Dermis blood vessel endothelial cell (primary cell): Measurements from ENCODE around the gene DNMT3A. TPM values are rescaled to one million over a fixed set of nuclear protein-coding genes. Genes with fewer than 3 reads are reported as not detected.
A peak's percentile ranks its signal among the peaks of the same experiment; 100 is the strongest.
"Not testable (repeated sequence)": the region's sequence is repeated elsewhere in the genome, so short reads cannot be mapped to it uniquely, and the experiment has no call there.

Experiments
- DNase-seq: peaks from one replicate; pipeline ENCODE4 v3.0.0; 2010
- total RNA-seq: library from RNA; depleted of rRNA; stranded (reverse); fragments of >200 nt; gene quantifications from 2 replicates; pipeline ENCODE4 v1.2.3, GENCODE V29; 2014

DNMT3A gene
- total RNA-seq, 1 donor from 2014 or later: 31.0 TPM

GRCh38 chr2:25280051-25280687 is 61.6 kb downstream of the DNMT3A start:
- DNase-seq: no peak

- peak; percentile 38 for DNase-seq
Measured at GRCh38 chr2:25279091-25279651, 62.6 kb downstream of the DNMT3A start.

GRCh38 chr2:25276569-25277465 is 64.9 kb downstream of the DNMT3A start:
- peak; percentile 81 for DNase-seq

- DNase-seq: no peak
Measured at GRCh38 chr2:25275575-25275965, 66.2 kb downstream of the DNMT3A start.

GRCh38 chr2:25274868-25275574 is 66.7 kb downstream of the DNMT3A start:
- DNase-seq: peak; percentile 38

GRCh38 chr2:25273985-25274535 is 67.7 kb downstream of the DNMT3A start:
- DNase-seq: no peak

- not testable (repeated sequence) for DNase-seq
Measured at GRCh38 chr2:25272705-25273104, 69.0 kb downstream of the DNMT3A start.

- DNase-seq: no peak
Measured at GRCh38 chr2:25270061-25270460, 71.7 kb downstream of the DNMT3A start.

GRCh38 chr2:25269233-25269632 is 72.5 kb downstream of the DNMT3A start:
- DNase-seq: no peak

- DNase-seq: peak; percentile 58
Measured at GRCh38 chr2:25268139-25268538, 73.6 kb downstream of the DNMT3A start.

GRCh38 chr2:25266399-25266798 is 75.3 kb downstream of the DNMT3A start:
- DNase-seq: no peak

GRCh38 chr2:25265802-25266201 is 75.9 kb downstream of the DNMT3A start:
- no peak for DNase-seq

- no peak for DNase-seq
Measured at GRCh38 chr2:25265001-25265400, 76.7 kb downstream of the DNMT3A start.

- no peak for DNase-seq
Measured at GRCh38 chr2:25262288-25262687, 79.4 kb downstream of the DNMT3A start.

GRCh38 chr2:25259737-25260124 is 82.0 kb downstream of the DNMT3A start:
- DNase-seq: no peak

GRCh38 chr2:25258847-25259736 is 82.6 kb downstream of the DNMT3A start:
- no peak for DNase-seq

GRCh38 chr2:25257931-25258846 is 83.5 kb downstream of the DNMT3A start:
- DNase-seq: no peak

GRCh38 chr2:25257032-25257552 is 84.6 kb downstream of the DNMT3A start:
- DNase-seq: peak; percentile 65

- no peak for DNase-seq
Measured at GRCh38 chr2:25256488-25256875, 85.2 kb downstream of the DNMT3A start.
